SK-N-SH treated with all-trans-retinoic acid at 6 μM for 48 hours (cell line): ENCODE results near the gene FBXW12.

Experiments
- ATAC-seq: fragments of 200-7000 bp; cut with Tn5 transposase; 3 replicates; pipeline ENCODE4 v1.9.1; 2020; ENCODE audit warnings: mild to moderate bottlenecking, moderate library complexity
- ARNTL ChIP-seq: fragments of 450-650 bp; formaldehyde crosslinking; IDR thresholded peaks from 2 replicates; pipeline ENCODE4 v1.5.0; 2020; ENCODE audit warnings: low read depth, mild to moderate bottlenecking, moderate library complexity, borderline replicate concordance
- BACH2 ChIP-seq: fragments of 250-450 bp; sonication (Bioruptor Pico); IDR thresholded peaks from 2 replicates; pipeline ENCODE4 v1.9.0; 2021; ENCODE audit warnings: mild to moderate bottlenecking, borderline replicate concordance
- CREB5 ChIP-seq: fragments of 250-450 bp; sonication (Bioruptor Pico); IDR thresholded peaks from 2 replicates; pipeline ENCODE4 v1.5.1; 2020; ENCODE audit warnings: low read depth, mild to moderate bottlenecking, moderate library complexity
- CSDC2 ChIP-seq: fragments of 250-450 bp; sonication (Bioruptor Pico); IDR thresholded peaks from 2 replicates; pipeline ENCODE4 v1.5.0; 2020; ENCODE audit warnings: mild to moderate bottlenecking, moderate library complexity
- CSRNP3 ChIP-seq: fragments of 250-450 bp; sonication (Bioruptor Pico); IDR thresholded peaks from 2 replicates; pipeline ENCODE4 v1.5.1; 2021; ENCODE audit warnings: mild to moderate bottlenecking, moderate library complexity
- ESRRG ChIP-seq: fragments of 250-450 bp; sonication (Bioruptor Pico); IDR thresholded peaks from 2 replicates; pipeline ENCODE4 v1.6.1; 2021; ENCODE audit warnings: mild to moderate bottlenecking
- GLIS3 ChIP-seq: fragments of 250-450 bp; sonication (Bioruptor Pico); IDR thresholded peaks from 2 replicates; pipeline ENCODE4 v1.5.0; 2020; ENCODE audit warnings: mild to moderate bottlenecking, moderate library complexity
- ISL1 ChIP-seq: fragments of 250-450 bp; sonication (Bioruptor Pico); IDR thresholded peaks from 2 replicates; pipeline ENCODE4 v2.1.2; 2022; ENCODE audit warnings: mild to moderate bottlenecking, moderate library complexity
- OSR1 ChIP-seq: fragments of 250-450 bp; sonication (Bioruptor Pico); IDR thresholded peaks from 2 replicates; pipeline ENCODE4 v1.8.0; 2022; ENCODE audit warnings: moderate library complexity, mild to moderate bottlenecking, inconsistent platforms
- PATZ1 ChIP-seq: fragments of 250-450 bp; sonication (Bioruptor Pico); IDR thresholded peaks from 2 replicates; pipeline ENCODE4 v1.8.0; 2020; ENCODE audit warnings: mild to moderate bottlenecking, moderate library complexity, borderline replicate concordance
- POU6F1 ChIP-seq: fragments of 250-450 bp; sonication (Bioruptor Pico); IDR thresholded peaks from 2 replicates; pipeline ENCODE4 v1.8.0; 2021; ENCODE audit warnings: low read depth, mild to moderate bottlenecking, moderate library complexity, borderline replicate concordance
- PPARA ChIP-seq: fragments of 250-450 bp; sonication (Bioruptor Pico); IDR thresholded peaks from 2 replicates; pipeline ENCODE4 v1.5.0; 2020; ENCODE audit warnings: mild to moderate bottlenecking, borderline replicate concordance
- RARB ChIP-seq: fragments of 250-450 bp; sonication (Bioruptor Pico); IDR thresholded peaks from 2 replicates; pipeline ENCODE4 v1.8.0; 2021; ENCODE audit warnings: mild to moderate bottlenecking, moderate library complexity
- SNAI2 ChIP-seq: fragments of 250-450 bp; sonication (Bioruptor Pico); IDR thresholded peaks from 2 replicates; pipeline ENCODE4 v1.5.0; 2020; ENCODE audit warnings: mild to moderate bottlenecking, moderate library complexity
- TOX ChIP-seq: fragments of 250-450 bp; sonication (Bioruptor Pico); IDR thresholded peaks from 2 replicates; pipeline ENCODE4 v1.8.0; 2021; ENCODE audit warnings: mild to moderate bottlenecking, moderate library complexity, borderline replicate concordance
- TSHZ2 ChIP-seq: fragments of 250-450 bp; sonication (Bioruptor Pico); IDR thresholded peaks from 2 replicates; pipeline ENCODE4 v1.5.0; 2020; ENCODE audit warnings: mild to moderate bottlenecking, moderate library complexity
- ZC3H10 ChIP-seq: fragments of 250-450 bp; sonication (Bioruptor Pico); IDR thresholded peaks from 2 replicates; pipeline ENCODE4 v1.5.1; 2021; ENCODE audit warnings: mild to moderate bottlenecking, moderate library complexity
- ZNF565 ChIP-seq: fragments of 450-650 bp; formaldehyde crosslinking; conservative IDR thresholded peaks from 2 replicates; pipeline ENCODE4 v1.5.0; 2020; ENCODE audit warnings: low read depth, mild to moderate bottlenecking, moderate library complexity
- ZNF70 ChIP-seq: fragments of 450-650 bp; formaldehyde crosslinking; IDR thresholded peaks from 2 replicates; pipeline ENCODE4 v1.5.0; 2020; ENCODE audit warnings: mild to moderate bottlenecking, moderate library complexity
- ZNF8 ChIP-seq: fragments of 450-650 bp; formaldehyde crosslinking; IDR thresholded peaks from 2 replicates; pipeline ENCODE4 v1.5.0; 2020; ENCODE audit warnings: mild to moderate bottlenecking, moderate library complexity

FBXW12 gene

GRCh38 chr3:48413086-48413485 is 41.1 kb downstream of the FBXW12 start:
- no peak for ATAC-seq
- TF ChIP-seq BACH2 (no peak), TOX (no peak), PPARA (no peak), ISL1 (no peak), ZC3H10 (no peak), ZNF8 (CRISPR knock-in tag) (no peak), OSR1 (CRISPR knock-in tag) (no peak), POU6F1 (CRISPR knock-in tag) (no peak), CSRNP3 (CRISPR knock-in tag) (no peak), CREB5 (CRISPR knock-in tag) (no peak), GLIS3 (CRISPR knock-in tag) (no peak), SNAI2 (CRISPR knock-in tag) (no peak), CSDC2 (CRISPR knock-in tag) (no peak), PATZ1 (CRISPR knock-in tag) (no peak)

GRCh38 chr3:48413611-48414010 is 41.6 kb downstream of the FBXW12 start:
- TF ChIP-seq CSRNP3 (CRISPR knock-in tag) (no peak), CSDC2 (CRISPR knock-in tag) (no peak), ZNF8 (CRISPR knock-in tag) (no peak), ZNF565 (CRISPR knock-in tag) (no peak), ARNTL (no peak), ESRRG (CRISPR knock-in tag) (no peak), RARB (CRISPR knock-in tag) (no peak), TSHZ2 (CRISPR knock-in tag) (no peak), OSR1 (CRISPR knock-in tag) (no peak), ZNF70 (CRISPR knock-in tag) (no peak)
- no peak for ATAC-seq
